Endothelial cell of umbilical vein (primary cell): ENCODE results near the gene FAM124B.

Experiments used
- CTCF ChIP-seq, 2 donors: IDR thresholded peaks; 1 replicate in 1 of 2; 2 replicates in 1 of 2; pipeline ENCODE4 v1.5.1; 2011; ENCODE audit warnings: low read length in 2 of 2, mild to moderate bottlenecking in 2 of 2, moderate library complexity in 2 of 2, control low read depth in 1 of 2, inconsistent platforms in 1 of 2, low read depth in 1 of 2; ENCODE audit not compliant: insufficient read depth in 1 of 2; ENCODE audit errors: extremely low read depth in 1 of 2
- EZH2 ChIP-seq: IDR thresholded peaks from 2 replicates; pipeline ENCODE4 v1.6.1; 2012; ENCODE audit warnings: borderline replicate concordance, low read depth, mild to moderate bottlenecking, moderate library complexity, low read length, inconsistent platforms; ENCODE audit not compliant: severe bottlenecking
- JUN ChIP-seq: IDR thresholded peaks from 2 replicates; pipeline ENCODE4 v1.6.1; 2011; ENCODE audit warnings: borderline replicate concordance, low read depth; ENCODE audit not compliant: insufficient read length, insufficient read depth
- POLR2AphosphoS5 ChIP-seq: IDR thresholded peaks from 2 replicates; pipeline ENCODE4 v1.6.1; 2012; ENCODE audit warnings: low read depth, mild to moderate bottlenecking, control low read depth, low read length, moderate library complexity; ENCODE audit not compliant: insufficient read depth

- TF ChIP-seq POLR2AphosphoS5 (no peak), JUN (no peak), CTCF (IDR thresholded peaks at IDR 0.05; ENCODE audit: extremely low read depth in 1 of 2, insufficient read depth in 1 of 2, low read depth in 1 of 2, low read length in 2 of 2) (no peak), EZH2 (no peak)
Measured at GRCh38 chr2:224345492-224345891, 56.4 kb downstream of the FAM124B start.
